GM21423 (cell line): ENCODE measurements around the gene UBTD2.
A peak's percentile ranks its signal among the peaks of the same experiment; 100 is the strongest.
"Not testable (repeated sequence)": the region's sequence is repeated elsewhere in the genome, so short reads cannot be mapped to it uniquely, and the experiment has no call there.

Experiments
- ATAC-seq: cut with Tn5 transposase; IDR thresholded peaks from one replicate; pipeline ENCODE4 v1.9.1; 2021; ENCODE audit warnings: mild to moderate bottlenecking, moderate library complexity; ENCODE audit not compliant: unreplicated experiment

UBTD2 gene

DNA sequence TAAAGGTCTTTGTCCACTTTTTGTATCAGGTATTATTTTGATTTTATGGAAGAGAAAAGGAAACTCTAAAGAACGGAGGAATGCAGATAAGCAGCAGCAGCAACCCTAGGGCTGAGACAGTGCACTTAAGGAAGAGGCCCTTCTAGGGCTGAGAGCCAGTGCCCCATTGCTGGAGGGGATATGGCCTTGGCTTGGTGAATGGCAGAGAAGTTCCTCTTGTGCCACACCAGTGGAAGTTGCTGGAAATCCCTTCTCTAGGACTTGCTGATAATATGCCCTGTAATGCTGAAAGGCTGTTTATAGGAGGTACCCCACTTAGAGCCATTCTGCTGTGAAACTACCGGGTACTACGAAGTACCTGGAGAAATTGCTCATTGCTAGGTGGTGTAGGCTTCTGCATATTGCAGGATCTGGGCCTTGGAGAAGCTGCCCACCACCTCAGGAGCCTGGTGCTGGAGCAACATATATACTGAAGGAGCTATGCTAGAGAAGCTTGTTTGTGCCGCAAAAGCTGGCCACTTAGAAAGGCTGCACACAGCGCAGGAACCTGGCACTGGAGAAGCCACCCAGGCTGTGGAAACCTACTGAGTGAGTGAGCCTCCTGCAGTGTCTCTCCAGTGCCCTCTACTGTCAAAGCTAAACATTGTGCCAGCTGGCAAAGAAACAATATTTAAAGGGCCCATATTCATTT lies 9.6 kb upstream of the UBTD2 start:
- peak; percentile 94 for ATAC-seq

- not testable (repeated sequence) for ATAC-seq
These were observed 8.3 kb upstream of the UBTD2 start for GRCh38 chr5:172291837-172292236.

DNA sequence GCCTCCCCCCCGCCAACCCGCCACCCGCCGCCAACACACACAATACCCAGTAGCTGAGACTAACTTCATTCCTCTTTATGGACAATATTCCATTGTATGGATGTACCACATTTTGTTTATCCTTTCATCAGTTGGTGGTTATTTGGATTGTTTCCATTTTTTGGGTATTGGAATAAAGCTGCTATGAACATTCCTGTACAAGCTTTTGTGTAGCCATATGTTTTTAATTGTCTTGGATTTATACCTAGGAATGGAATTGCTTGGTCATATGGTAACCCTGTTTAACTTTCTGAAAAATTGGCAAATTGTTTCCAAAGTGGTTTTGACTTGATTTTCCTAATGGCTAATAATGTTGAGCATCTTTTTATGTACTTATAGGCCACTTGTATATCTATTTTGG lies 4.9 kb upstream of the UBTD2 start:
- no peak for ATAC-seq

DNA sequence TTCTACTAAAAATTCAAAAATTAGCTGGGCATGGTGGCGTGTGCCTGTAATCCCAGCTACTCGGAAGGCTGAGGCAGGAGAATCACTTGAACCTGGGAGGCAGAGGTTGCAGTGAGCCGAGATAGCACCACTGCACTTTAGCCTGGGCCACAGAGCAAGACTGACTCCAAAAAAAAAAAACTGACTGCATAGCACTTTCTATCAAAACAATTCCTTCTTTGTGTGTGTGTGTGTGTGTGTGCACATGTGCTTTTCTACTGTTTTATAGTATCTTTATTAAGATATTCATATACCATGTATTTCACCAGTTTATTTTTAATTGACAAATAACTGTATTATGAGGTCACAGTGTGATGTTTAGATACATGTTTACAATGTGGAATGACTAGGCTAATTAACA lies 3.6 kb upstream of the UBTD2 start:
- not testable (repeated sequence) for ATAC-seq

DNA sequence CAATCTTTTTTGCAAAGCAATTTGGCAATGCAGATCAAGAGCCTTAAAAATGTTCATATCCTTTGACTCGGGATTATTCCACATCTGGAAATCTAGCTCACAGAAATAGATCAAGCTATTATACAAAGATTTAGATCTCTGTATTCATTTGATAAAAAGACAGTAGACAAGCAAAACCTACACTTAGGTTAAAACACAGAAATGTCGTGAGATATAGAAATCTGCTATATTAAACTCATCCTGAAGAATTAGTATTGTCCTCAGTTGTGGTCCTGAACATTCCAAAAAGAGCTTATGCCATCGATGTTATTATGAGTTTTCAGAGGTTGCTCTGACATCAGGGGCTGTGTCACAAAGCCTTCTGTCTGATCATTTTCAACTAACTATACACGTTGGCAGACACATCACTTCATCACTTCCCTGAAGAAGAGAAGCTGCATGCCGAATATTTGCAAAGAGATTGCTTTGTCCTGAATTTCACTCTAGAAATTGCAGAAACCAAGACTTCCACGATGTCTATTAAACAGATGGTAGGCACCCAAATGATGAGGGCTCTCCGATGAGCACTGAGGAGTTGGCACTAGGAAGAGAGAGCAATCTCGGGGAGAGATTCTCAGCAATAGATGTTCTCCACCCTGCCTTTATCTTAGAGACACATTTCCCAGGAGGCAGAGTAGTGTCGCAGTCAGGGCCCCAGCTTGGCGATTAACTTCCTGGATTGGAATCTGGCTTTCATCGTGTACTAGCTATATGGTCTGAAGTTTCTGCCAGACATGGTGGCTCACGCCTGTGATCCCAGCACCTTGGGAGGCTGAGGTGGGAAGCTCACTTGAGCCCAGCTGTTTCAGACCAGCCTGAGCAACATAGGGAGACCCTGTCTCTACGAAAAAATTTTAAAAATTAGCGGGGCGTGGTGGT lies 1.9 kb upstream of the UBTD2 start:
- no peak for ATAC-seq

DNA sequence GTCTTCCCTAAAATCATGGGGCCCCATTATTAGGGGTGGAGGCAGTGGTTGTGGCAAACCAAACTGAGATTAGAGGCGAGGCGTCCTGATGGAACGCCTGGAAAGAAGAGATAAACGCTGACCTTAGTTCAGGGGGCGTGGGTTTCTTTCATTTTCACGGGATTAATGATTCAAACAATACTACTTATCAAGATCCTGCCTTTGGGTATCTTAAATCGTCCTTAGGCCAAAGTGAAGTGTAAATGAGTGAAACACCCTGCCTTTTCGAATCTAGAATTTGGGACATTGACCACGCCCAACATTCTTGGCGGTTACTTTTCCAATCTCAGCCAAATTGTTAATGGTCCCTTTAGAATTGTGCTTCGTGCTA lies 1.0 kb upstream of the UBTD2 start:
- ATAC-seq = no peak

- ATAC-seq = peak; percentile 80
These were observed 472 bp upstream of the UBTD2 start for GRCh38 chr5:172283862-172284610.

DNA sequence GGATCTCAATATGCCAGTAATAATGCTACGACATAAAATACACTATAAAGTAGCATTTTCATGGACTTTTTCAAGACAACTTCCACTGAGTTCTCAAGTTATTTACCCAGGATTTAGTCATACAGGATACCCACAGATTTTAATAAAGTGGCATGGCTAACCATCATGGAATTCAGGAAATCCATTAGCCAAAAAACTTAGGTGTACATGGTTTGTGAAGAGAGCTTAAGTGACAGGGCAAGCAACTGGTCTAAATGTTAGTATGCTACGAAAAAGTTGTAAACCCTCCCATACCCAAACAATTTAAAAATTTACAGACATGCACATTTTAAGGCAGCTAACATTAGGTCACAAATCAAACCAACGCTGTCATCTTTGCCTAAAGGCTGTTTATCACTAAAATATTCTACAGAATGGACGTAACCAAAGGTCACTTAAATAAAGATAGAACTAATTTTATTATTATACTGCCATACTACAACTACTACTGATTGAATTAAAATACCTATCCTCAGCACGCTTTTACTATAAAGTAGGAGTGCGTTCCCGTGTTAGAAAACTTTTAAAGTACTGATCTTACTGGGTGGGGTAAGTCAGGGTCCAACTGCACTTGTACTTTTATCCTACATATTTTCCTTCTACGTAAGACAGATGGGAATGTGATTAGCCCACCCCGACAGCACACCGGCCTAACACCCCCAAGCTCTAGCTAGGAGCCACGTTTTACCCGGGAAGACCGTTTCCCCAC lies 1.1 kb downstream of the UBTD2 start:
- ATAC-seq = no peak

GRCh38 chr5:172281346-172281745 lies 2.2 kb downstream of the UBTD2 start:
- ATAC-seq = no peak

DNA sequence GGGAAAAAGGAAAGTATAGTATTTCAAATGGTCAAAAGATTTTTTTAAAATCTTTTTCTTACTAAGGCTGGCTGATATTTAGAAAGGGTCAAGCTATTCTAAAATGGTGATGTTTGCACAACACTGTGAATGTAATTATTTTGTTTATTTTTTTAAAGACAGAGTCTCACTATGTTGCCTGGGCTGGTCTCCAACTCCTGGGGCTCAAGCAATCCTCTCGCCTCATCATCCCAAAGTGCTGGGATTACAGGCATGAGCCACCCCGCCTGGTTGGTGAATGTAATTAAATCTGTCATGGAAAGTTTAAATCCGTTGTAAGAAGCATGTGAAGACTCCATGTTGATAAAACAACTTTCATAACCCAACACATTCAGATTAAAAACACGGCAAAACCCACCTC lies 2.6 kb downstream of the UBTD2 start:
- no peak for ATAC-seq

DNA sequence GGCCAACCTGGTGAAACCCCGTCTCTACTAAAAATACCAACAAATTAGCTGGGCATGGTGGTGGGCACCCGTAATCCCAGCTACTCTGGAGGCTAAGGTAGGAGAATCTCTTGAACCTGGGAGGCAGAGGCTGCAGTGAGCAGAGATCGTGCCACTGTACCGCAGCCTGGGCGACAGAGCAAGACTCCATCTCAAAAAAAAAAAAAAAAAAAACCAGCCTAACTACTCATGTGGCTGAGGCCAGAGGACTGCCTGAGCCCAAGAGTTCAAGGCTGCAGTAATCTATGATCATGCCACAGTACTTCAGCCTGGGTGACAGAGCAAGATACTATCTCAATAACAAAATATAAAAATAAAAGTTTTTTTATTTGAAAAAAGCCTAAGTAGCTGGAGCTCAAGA lies 3.2 kb downstream of the UBTD2 start:
- ATAC-seq = no peak

DNA sequence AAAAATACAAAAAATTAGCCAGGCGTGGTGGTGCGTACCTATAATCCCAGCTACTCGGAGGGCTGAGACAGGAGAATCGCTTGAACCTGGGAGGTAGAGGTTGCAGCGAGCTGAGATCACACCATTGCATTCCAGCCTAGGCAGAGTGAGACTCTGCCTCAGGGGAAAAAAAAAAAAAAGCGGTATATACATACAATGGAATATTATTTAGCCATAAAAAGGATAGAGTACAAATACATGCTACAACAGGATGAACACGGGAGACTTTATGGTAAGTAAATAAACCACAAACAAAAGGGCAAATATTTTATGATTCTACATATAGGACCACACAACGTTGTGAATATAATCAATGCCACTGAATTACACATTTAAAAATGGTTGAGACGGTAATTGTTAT lies 5.2 kb downstream of the UBTD2 start:
- no peak for ATAC-seq

GRCh38 chr5:172276214-172276613 lies 7.3 kb downstream of the UBTD2 start:
- no peak for ATAC-seq

GRCh38 chr5:172274951-172275753 lies 8.4 kb downstream of the UBTD2 start:
- peak; percentile 59 for ATAC-seq

DNA sequence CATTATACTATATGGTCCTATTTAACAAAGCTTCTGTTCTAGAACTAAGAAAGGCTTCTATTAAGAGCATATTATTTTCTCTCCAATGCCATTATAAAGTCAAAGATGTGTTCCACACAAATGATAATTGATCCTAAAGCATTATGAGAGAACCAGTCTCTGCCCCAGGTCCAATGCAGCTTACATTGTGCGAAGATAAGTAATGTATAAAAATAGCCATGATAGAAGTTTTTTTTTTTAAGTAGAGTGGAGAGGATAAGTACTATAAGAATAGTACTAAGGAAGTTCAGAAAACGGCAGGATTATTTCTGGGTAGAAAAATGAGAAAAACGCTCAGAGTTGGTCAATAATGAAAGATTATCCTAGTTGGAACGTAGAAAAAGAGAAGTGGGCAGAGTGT lies 15.6 kb downstream of the UBTD2 start:
- ATAC-seq = no peak

DNA sequence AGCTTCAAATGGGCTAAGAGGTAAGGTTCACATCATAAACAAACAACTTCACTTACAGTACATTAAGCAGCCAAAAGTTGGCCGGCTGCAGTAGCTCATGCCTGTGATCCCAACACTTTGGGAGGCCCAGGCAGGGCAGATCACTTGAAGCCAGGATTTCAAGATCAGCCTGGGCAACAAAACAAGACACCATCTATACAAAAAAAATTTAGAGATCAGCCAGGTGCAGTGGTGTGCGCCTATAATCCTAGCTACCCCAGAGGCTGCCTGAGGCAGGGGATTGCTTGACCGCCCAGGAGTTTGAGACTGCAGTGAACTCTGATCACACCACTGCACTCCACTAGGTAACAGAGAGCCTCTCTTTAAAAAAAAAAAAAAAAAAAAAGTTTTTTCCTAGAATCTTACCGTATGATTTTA lies 16.9 kb downstream of the UBTD2 start:
- ATAC-seq = no peak

- no peak for ATAC-seq
These were observed 17.4 kb downstream of the UBTD2 start for GRCh38 chr5:172266071-172266675.

- ATAC-seq = no peak
These were observed 18.7 kb downstream of the UBTD2 start for GRCh38 chr5:172264815-172265395.

GRCh38 chr5:172255444-172255843 lies 28.1 kb downstream of the UBTD2 start:
- ATAC-seq = no peak
